HEK293 (cell line): ENCODE measurements around the gene FGFR3.

ENCODE experiments used
- CTCF ChIA-PET: fragments of 350-600 bp; formaldehyde crosslinking; extraction: SDS; loops from one replicate; lab custom pipeline; 2021; ENCODE audit warnings: antibody characterized with exemption; lab: Yijun Ruan, JAX
- POLR2A ChIA-PET: fragments of 300-600 bp; formaldehyde crosslinking; extraction: SDS; loops from one replicate; lab custom pipeline; 2020; ENCODE audit warnings: antibody characterized with exemption, inconsistent platforms; lab: Yijun Ruan, JAX
- H3K27ac ChIP-seq: fragments of 200-500 bp; sonication (Bioruptor generic); 2 replicates; pipeline ENCODE4 v1.5.1; 2014; ENCODE audit warnings: low read depth, low read length, control low read depth, inconsistent platforms; ENCODE audit errors: extremely low read depth
- H3K36me3 ChIP-seq, 2 experiments: fragments of 200-500 bp in 1 of 2; sonication (Bioruptor generic) in 1 of 2; 1 replicate in 1 of 2; 2 replicates in 1 of 2; pipeline ENCODE4 v1.5.1; 2014 to 2017; ENCODE audit warnings: inconsistent platforms in 2 of 2, low read length in 2 of 2; ENCODE audit not compliant: control insufficient read depth in 2 of 2, insufficient read depth in 1 of 2
- H3K4me1 ChIP-seq: fragments of 200-500 bp; sonication (Bioruptor generic); 2 replicates; pipeline ENCODE4 v1.5.1; 2014; ENCODE audit warnings: mild to moderate bottlenecking, low read length, inconsistent platforms; ENCODE audit not compliant: control insufficient read depth, insufficient read depth
- H3K4me3 ChIP-seq: 2 replicates; pipeline ENCODE4 v1.5.1; 2011; ENCODE audit warnings: low read depth, mild to moderate bottlenecking, control low read depth, low read length, moderate library complexity
- H3K9me3 ChIP-seq: fragments of 200-500 bp; sonication (Bioruptor generic); 2 replicates; pipeline ENCODE4 v1.5.1; 2014; ENCODE audit warnings: low read depth, low read length, inconsistent platforms; ENCODE audit not compliant: control insufficient read depth, insufficient read depth
- ATF2 ChIP-seq: fragments of 450-650 bp; formaldehyde crosslinking; IDR thresholded peaks from 2 replicates; pipeline ENCODE4 v1.5.1; 2016; ENCODE audit warnings: missing biosample characterization, missing genetic modification characterization, low read depth
- EGR2 ChIP-seq: fragments of 450-650 bp; formaldehyde crosslinking; IDR thresholded peaks from 2 replicates; pipeline ENCODE4 v1.5.1; 2016; ENCODE audit warnings: low read depth, missing biosample characterization, missing genetic modification characterization
- HIC1 ChIP-seq: fragments of 450-650 bp; formaldehyde crosslinking; IDR thresholded peaks from 2 replicates; pipeline ENCODE4 v1.5.1; 2016; ENCODE audit warnings: missing biosample characterization, missing genetic modification characterization
- KLF16 ChIP-seq: fragments of 450-650 bp; formaldehyde crosslinking; IDR thresholded peaks from 2 replicates; pipeline ENCODE4 v1.5.1; 2017; ENCODE audit warnings: missing biosample characterization, missing genetic modification characterization
- MYNN ChIP-seq: fragments of 450-650 bp; formaldehyde crosslinking; IDR thresholded peaks from 2 replicates; pipeline ENCODE4 v1.5.1; 2016; ENCODE audit warnings: missing biosample characterization, missing genetic modification characterization, borderline replicate concordance
- SCRT1 ChIP-seq: fragments of 450-650 bp; formaldehyde crosslinking; IDR thresholded peaks from 2 replicates; pipeline ENCODE4 v1.5.1; 2016; ENCODE audit warnings: missing biosample characterization, missing genetic modification characterization, borderline replicate concordance
- YY2 ChIP-seq: fragments of 450-650 bp; formaldehyde crosslinking; IDR thresholded peaks from 2 replicates; pipeline ENCODE4 v1.5.1; 2016; ENCODE audit warnings: missing biosample characterization, missing genetic modification characterization
- ZFHX2 ChIP-seq: fragments of 450-650 bp; formaldehyde crosslinking; conservative IDR thresholded peaks from 2 replicates; pipeline ENCODE4 v1.5.1; 2016; ENCODE audit warnings: missing biosample characterization, missing genetic modification characterization
- ZFP69B ChIP-seq: fragments of 450-650 bp; formaldehyde crosslinking; IDR thresholded peaks from 2 replicates; pipeline ENCODE4 v1.5.1; 2016; ENCODE audit warnings: missing biosample characterization, missing genetic modification characterization
- ZNF114 ChIP-seq: fragments of 450-650 bp; formaldehyde crosslinking; IDR thresholded peaks from 2 replicates; pipeline ENCODE4 v1.5.0; 2017; ENCODE audit warnings: missing biosample characterization, missing genetic modification characterization
- ZNF121 ChIP-seq: fragments of 450-650 bp; formaldehyde crosslinking; IDR thresholded peaks from 2 replicates; pipeline ENCODE4 v1.5.1; 2016; ENCODE audit warnings: missing biosample characterization, missing genetic modification characterization
- ZNF140 ChIP-seq: fragments of 450-650 bp; formaldehyde crosslinking; IDR thresholded peaks from 2 replicates; pipeline ENCODE4 v1.5.1; 2016; ENCODE audit warnings: missing biosample characterization, missing genetic modification characterization
- ZNF266 ChIP-seq: fragments of 450-650 bp; formaldehyde crosslinking; IDR thresholded peaks from 2 replicates; pipeline ENCODE4 v1.5.1; 2016; ENCODE audit warnings: missing biosample characterization, missing genetic modification characterization, low read depth
- ZNF292 ChIP-seq: fragments of 450-650 bp; formaldehyde crosslinking; IDR thresholded peaks from 2 replicates; pipeline ENCODE4 v1.5.1; 2016; ENCODE audit warnings: low read depth, missing biosample characterization, missing genetic modification characterization, borderline replicate concordance
- ZNF335 ChIP-seq: fragments of 450-650 bp; formaldehyde crosslinking; conservative IDR thresholded peaks from 2 replicates; pipeline ENCODE4 v1.5.1; 2016; ENCODE audit warnings: missing biosample characterization, missing genetic modification characterization
- ZNF362 ChIP-seq: fragments of 450-650 bp; formaldehyde crosslinking; IDR thresholded peaks from 2 replicates; pipeline ENCODE4 v1.5.1; 2016; ENCODE audit warnings: missing biosample characterization, missing genetic modification characterization
- ZNF404 ChIP-seq: fragments of 450-650 bp; formaldehyde crosslinking; IDR thresholded peaks from 2 replicates; pipeline ENCODE4 v1.5.1; 2017; ENCODE audit warnings: missing biosample characterization, missing genetic modification characterization
- ZNF423 ChIP-seq: fragments of 450-650 bp; formaldehyde crosslinking; IDR thresholded peaks from 2 replicates; pipeline ENCODE4 v1.5.1; 2016; ENCODE audit warnings: missing biosample characterization, missing genetic modification characterization
- ZNF426 ChIP-seq: fragments of 450-650 bp; formaldehyde crosslinking; IDR thresholded peaks from 2 replicates; pipeline ENCODE4 v1.5.1; 2017; ENCODE audit warnings: missing biosample characterization, missing genetic modification characterization, mild to moderate bottlenecking, inconsistent platforms, moderate library complexity
- ZNF513 ChIP-seq: fragments of 450-650 bp; IDR thresholded peaks from 2 replicates; pipeline ENCODE4 v1.5.1; 2018; ENCODE audit warnings: missing biosample characterization, missing genetic modification characterization
- ZNF660 ChIP-seq: fragments of 450-650 bp; IDR thresholded peaks from 2 replicates; pipeline ENCODE4 v1.5.1; 2018; ENCODE audit warnings: missing biosample characterization, mild to moderate bottlenecking, missing genetic modification characterization
- ZNF664 ChIP-seq: fragments of 450-650 bp; formaldehyde crosslinking; IDR thresholded peaks from 2 replicates; pipeline ENCODE4 v1.5.1; 2016; ENCODE audit warnings: missing biosample characterization, missing genetic modification characterization
- ZNF747 ChIP-seq: fragments of 450-650 bp; formaldehyde crosslinking; IDR thresholded peaks from 2 replicates; pipeline ENCODE4 v1.5.1; 2016; ENCODE audit warnings: missing biosample characterization, missing genetic modification characterization
- ZNF777 ChIP-seq: fragments of 450-650 bp; formaldehyde crosslinking; IDR thresholded peaks from 2 replicates; pipeline ENCODE4 v1.5.1; 2017; ENCODE audit warnings: missing biosample characterization, missing genetic modification characterization, borderline replicate concordance
- ZXDB ChIP-seq: fragments of 450-650 bp; formaldehyde crosslinking; IDR thresholded peaks from 2 replicates; pipeline ENCODE4 v1.5.1; 2016; ENCODE audit warnings: missing biosample characterization, missing genetic modification characterization

The FGFR3 gene

GRCh38 chr4:1756079-1756478, 37.0 kb upstream of the FGFR3 start:
- ChIA-PET CTCF (no interaction called here), POLR2A (no interaction called here)
- Histone ChIP-seq H3K27ac (no peak overlapping the region), H3K4me1 (no peaks in the 10 kb centered on the region), H3K9me3 (no peaks in the 10 kb centered on the region), H3K36me3 (no peaks in the 10 kb centered on the region), H3K4me3 (no peak overlapping the region)
- TF ChIP-seq ZNF335 (tag by site-specific recombination) (0 out of 2 replicates have a peak, but pooled peaks have one; percentile 6), SCRT1 (tag by site-specific recombination) (no peak)

GRCh38 chr4:1756893-1757779, 36.0 kb upstream of the FGFR3 start:
- Histone ChIP-seq H3K4me3 (no peak overlapping the region), H3K4me1 (no peaks in the 10 kb centered on the region), H3K27ac (no peak overlapping the region), H3K36me3 (no peaks in the 10 kb centered on the region), H3K9me3 (no peaks in the 10 kb centered on the region)
- no peak for TF ChIP-seq ZNF426 (tag by site-specific recombination)
- TF ChIP-seq ZNF747 (tag by site-specific recombination) = no peak
- no peak for TF ChIP-seq ZXDB (tag by site-specific recombination)
- peak; percentile 65; the same call in 1 of the 2 replicates for TF ChIP-seq EGR2
- TF ChIP-seq ZNF664 (tag by site-specific recombination) = no peak
- TF ChIP-seq ZFHX2 (tag by site-specific recombination) = peak; percentile 72
- TF ChIP-seq HIC1 = peak; percentile 31; the same call in 1 of the 2 replicates
- no peak for TF ChIP-seq ZNF513
- no peak for TF ChIP-seq ZFP69B (tag by site-specific recombination)
- ChIA-PET CTCF (no interaction called here), POLR2A (no interaction called here)

- H3K9me3 ChIP-seq = no peaks in the 10 kb centered on the region
- no peak overlapping the region for H3K4me3 ChIP-seq
- H3K27ac ChIP-seq = no peak overlapping the region
- CTCF ChIA-PET = interaction anchor here (1.5 kb wide), 1 partner anchor 10 kb away, joined by 3 read pairs; no protein-coding TSS in a partner anchor
- POLR2A ChIA-PET = no interaction called here
- H3K4me1 ChIP-seq = no peaks in the 10 kb centered on the region
- H3K36me3 ChIP-seq = no peaks in the 10 kb centered on the region
- no peak for TF ChIP-seq ZNF423 (tag by site-specific recombination)
- TF ChIP-seq ATF2 = no peak
- no peak for TF ChIP-seq ZNF121
- no peak for TF ChIP-seq ZNF362 (tag by site-specific recombination)
- no peak for TF ChIP-seq MYNN
- no peak for TF ChIP-seq ZNF404 (tag by site-specific recombination)
- no peak for TF ChIP-seq ZNF660 (tag by site-specific recombination)
- no peak for TF ChIP-seq ZNF140 (tag by site-specific recombination)
- no peak for TF ChIP-seq ZNF114 (tag by site-specific recombination)
- no peak for TF ChIP-seq KLF16 (tag by site-specific recombination)
- no peak for TF ChIP-seq YY2 (tag by site-specific recombination)
- TF ChIP-seq ZNF266 (tag by site-specific recombination) = no peak
- TF ChIP-seq ZNF292 (tag by site-specific recombination) = no peak
- no peak for TF ChIP-seq ZNF777 (tag by site-specific recombination)
Measured at GRCh38 chr4:1757836-1758235, 35.3 kb upstream of the FGFR3 start.
